Measurements from ENCODE around the gene TACC2. TPM values are rescaled to one million over a fixed set of nuclear protein-coding genes. Genes with fewer than 3 reads are reported as not detected.

The TACC2 gene
- total and polyA plus RNA-seq, 5 donors from 2014 or later = not detected

DNA sequence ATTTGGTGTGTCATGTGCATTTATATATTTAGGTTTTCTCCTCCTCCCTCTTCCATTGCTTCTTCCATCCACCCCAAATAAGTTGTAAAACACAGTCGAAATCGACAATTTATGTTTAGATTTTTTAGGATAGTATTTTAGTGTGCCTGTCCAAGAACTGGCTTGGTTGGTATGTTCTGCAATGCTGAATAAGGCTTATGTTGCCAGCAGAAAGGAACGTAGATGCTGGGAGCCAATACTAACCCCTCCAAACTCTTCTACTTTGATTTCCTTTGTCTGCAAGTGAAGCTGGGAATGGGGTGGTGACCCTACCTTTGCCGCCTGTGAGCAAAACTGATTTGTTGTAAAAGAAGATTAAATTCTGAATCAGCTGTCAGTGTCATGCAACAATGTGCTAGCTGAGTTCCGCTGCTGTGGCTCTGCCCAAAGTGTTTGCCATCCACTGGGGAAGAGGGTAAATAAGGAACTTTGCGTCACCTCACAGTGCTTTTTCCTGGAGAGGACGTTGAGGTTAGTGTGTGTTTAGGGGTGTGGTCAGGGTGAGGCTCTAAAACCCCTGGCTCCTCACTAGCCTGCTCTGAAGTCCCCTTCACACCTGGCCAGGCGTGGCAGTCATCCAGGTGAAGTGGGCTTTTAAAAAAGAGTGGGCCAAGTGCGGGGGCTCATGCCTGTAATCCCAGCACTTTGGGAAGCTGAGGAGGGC is 44.4 kb downstream of the TACC2 start:
- no peaks in the 10 kb centered on the region for H3K36me3 ChIP-seq (ENCODE audit: control insufficient read depth, insufficient read depth, low read length)
- Mint-ChIP-seq H3K27me3 (peaks cover 8% of the 10 kb centered on the region), H3K4me1 (no peaks in the 10 kb centered on the region), H3K36me3 (no peaks in the 10 kb centered on the region), H3K9me3 (peaks cover 0 to 4% (median 0%) of the 10 kb centered on the region in 7 donors), H3K27ac (no peak overlapping the region), H3K4me3 (no peak overlapping the region)
- H3K9me3 ChIP-seq (ENCODE audit: control insufficient read depth in 2 of 2, low read length in 2 of 2) = no peaks in the 10 kb centered on the region
- no peak overlapping the region for H3K4me3 ChIP-seq (ENCODE audit: low read depth, low read length)
- H3K27me3 ChIP-seq (ENCODE audit: control insufficient read depth, insufficient read depth, low read length) = no peaks in the 10 kb centered on the region
- H3K27ac ChIP-seq (ENCODE audit: insufficient read depth, low read length, poor library complexity, severe bottlenecking) = no peak overlapping the region
- no peak for DNase-seq
- H3K4me1 ChIP-seq (ENCODE audit: control insufficient read depth, insufficient read depth, low read length, poor library complexity, severe bottlenecking) = no peaks in the 10 kb centered on the region
- ATAC-seq (ENCODE audit: low read depth in 2 of 2) = no peak

DNA sequence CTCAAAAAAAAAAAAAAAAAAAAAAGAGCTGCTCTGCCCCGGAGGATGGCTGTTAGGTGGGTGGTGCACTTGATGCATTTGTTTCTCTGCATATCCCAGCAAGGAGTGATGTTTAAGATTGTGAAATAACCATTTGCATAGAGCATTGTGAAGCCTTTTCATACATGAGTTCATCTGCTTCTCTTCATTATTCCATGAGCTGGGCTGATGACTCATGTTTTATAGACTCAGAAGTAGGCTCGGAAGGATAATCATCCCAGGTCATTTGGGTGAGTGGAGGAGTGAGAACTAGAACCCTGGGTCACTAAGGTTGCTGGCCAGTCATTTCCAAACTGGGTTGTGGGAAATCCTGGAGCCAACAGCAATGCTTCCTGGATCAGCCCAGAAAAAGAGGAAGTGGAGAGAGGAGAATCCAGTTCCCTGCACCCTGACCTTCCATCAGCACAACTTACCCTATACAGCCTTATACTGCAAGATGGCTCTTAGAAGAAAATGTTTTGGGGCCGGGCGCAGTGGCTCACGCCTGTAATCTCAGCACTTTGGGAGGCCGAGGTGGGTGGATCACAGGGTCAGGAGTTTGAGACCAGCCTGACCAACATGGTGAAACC is 45.3 kb downstream of the TACC2 start:
- DNase-seq (no peak), ATAC-seq (ENCODE audit: low read depth in 2 of 2) (no peak)
- Mint-ChIP-seq H3K9me3 (peaks cover 0 to 4% (median 0%) of the 10 kb centered on the region in 7 donors), H3K27ac (no peak overlapping the region), H3K36me3 (no peaks in the 10 kb centered on the region), H3K27me3 (peaks cover 12% of the 10 kb centered on the region), H3K4me1 (no peaks in the 10 kb centered on the region), H3K4me3 (no peak overlapping the region)
- H3K36me3 ChIP-seq (ENCODE audit: control insufficient read depth, insufficient read depth, low read length) = no peaks in the 10 kb centered on the region
- no peaks in the 10 kb centered on the region for H3K9me3 ChIP-seq (ENCODE audit: control insufficient read depth in 2 of 2, low read length in 2 of 2)
- no peak overlapping the region for H3K4me3 ChIP-seq (ENCODE audit: low read depth, low read length)
- no peak overlapping the region for H3K27ac ChIP-seq (ENCODE audit: insufficient read depth, low read length, poor library complexity, severe bottlenecking)
- no peaks in the 10 kb centered on the region for H3K4me1 ChIP-seq (ENCODE audit: control insufficient read depth, insufficient read depth, low read length, poor library complexity, severe bottlenecking)
- H3K27me3 ChIP-seq (ENCODE audit: control insufficient read depth, insufficient read depth, low read length) = no peaks in the 10 kb centered on the region

- Histone ChIP-seq H3K4me3 (ENCODE audit: low read depth, low read length) (no peak overlapping the region), H3K36me3 (ENCODE audit: control insufficient read depth, insufficient read depth, low read length) (no peaks in the 10 kb centered on the region), H3K9me3 (ENCODE audit: control insufficient read depth in 2 of 2, low read length in 2 of 2) (no peaks in the 10 kb centered on the region), H3K27ac (ENCODE audit: insufficient read depth, low read length, poor library complexity, severe bottlenecking) (no peak overlapping the region), H3K27me3 (ENCODE audit: control insufficient read depth, insufficient read depth, low read length) (no peaks in the 10 kb centered on the region), H3K4me1 (ENCODE audit: control insufficient read depth, insufficient read depth, low read length, poor library complexity, severe bottlenecking) (no peaks in the 10 kb centered on the region)
- Mint-ChIP-seq H3K4me1 (no peaks in the 10 kb centered on the region), H3K27ac (no peak overlapping the region), H3K27me3 (peaks cover 17% of the 10 kb centered on the region), H3K36me3 (no peaks in the 10 kb centered on the region), H3K4me3 (no peak overlapping the region), H3K9me3 (peaks cover 0 to 2% (median 0%) of the 10 kb centered on the region in 7 donors)
- no peak for DNase-seq
- ATAC-seq (ENCODE audit: low read depth in 2 of 2) = no peak
Observed at GRCh38 chr10:122040786-122041185, 51.8 kb downstream of the TACC2 start.

- no peak overlapping the region for H3K27ac ChIP-seq (ENCODE audit: insufficient read depth, low read length, poor library complexity, severe bottlenecking)
- ATAC-seq (ENCODE audit: low read depth in 2 of 2) = no peak
- H3K27me3 ChIP-seq (ENCODE audit: control insufficient read depth, insufficient read depth, low read length) = no peaks in the 10 kb centered on the region
- Mint-ChIP-seq H3K4me3 (no peak overlapping the region), H3K4me1 (no peaks in the 10 kb centered on the region), H3K9me3 (no peaks in the 10 kb centered on the region), H3K36me3 (no peaks in the 10 kb centered on the region), H3K27me3 (peaks cover 13% of the 10 kb centered on the region), H3K27ac (no peak overlapping the region)
- H3K4me3 ChIP-seq (ENCODE audit: low read depth, low read length) = no peak overlapping the region
- no peaks in the 10 kb centered on the region for H3K36me3 ChIP-seq (ENCODE audit: control insufficient read depth, insufficient read depth, low read length)
- DNase-seq = no peak
- no peaks in the 10 kb centered on the region for H3K4me1 ChIP-seq (ENCODE audit: control insufficient read depth, insufficient read depth, low read length, poor library complexity, severe bottlenecking)
- no peaks in the 10 kb centered on the region for H3K9me3 ChIP-seq (ENCODE audit: control insufficient read depth in 2 of 2, low read length in 2 of 2)
Observed at GRCh38 chr10:122042836-122043235, 53.9 kb downstream of the TACC2 start.

GRCh38 chr10:122044045-122044661 is 55.2 kb downstream of the TACC2 start:
- ATAC-seq (ENCODE audit: low read depth in 2 of 2) (no peak), DNase-seq (no peak)
- no peaks in the 10 kb centered on the region for H3K9me3 Mint-ChIP-seq
- no peak overlapping the region for H3K4me3 Mint-ChIP-seq
- no peaks in the 10 kb centered on the region for H3K9me3 ChIP-seq (ENCODE audit: control insufficient read depth in 2 of 2, low read length in 2 of 2)
- no peaks in the 10 kb centered on the region for H3K4me1 ChIP-seq (ENCODE audit: control insufficient read depth, insufficient read depth, low read length, poor library complexity, severe bottlenecking)
- no peaks in the 10 kb centered on the region for H3K4me1 Mint-ChIP-seq
- H3K27me3 Mint-ChIP-seq = peaks cover 11% of the 10 kb centered on the region
- H3K36me3 Mint-ChIP-seq = no peaks in the 10 kb centered on the region
- no peak overlapping the region for H3K27ac Mint-ChIP-seq
- no peaks in the 10 kb centered on the region for H3K36me3 ChIP-seq (ENCODE audit: control insufficient read depth, insufficient read depth, low read length)
- H3K27me3 ChIP-seq (ENCODE audit: control insufficient read depth, insufficient read depth, low read length) = no peaks in the 10 kb centered on the region
- H3K4me3 ChIP-seq (ENCODE audit: low read depth, low read length) = no peak overlapping the region
- no peak overlapping the region for H3K27ac ChIP-seq (ENCODE audit: insufficient read depth, low read length, poor library complexity, severe bottlenecking)

DNA sequence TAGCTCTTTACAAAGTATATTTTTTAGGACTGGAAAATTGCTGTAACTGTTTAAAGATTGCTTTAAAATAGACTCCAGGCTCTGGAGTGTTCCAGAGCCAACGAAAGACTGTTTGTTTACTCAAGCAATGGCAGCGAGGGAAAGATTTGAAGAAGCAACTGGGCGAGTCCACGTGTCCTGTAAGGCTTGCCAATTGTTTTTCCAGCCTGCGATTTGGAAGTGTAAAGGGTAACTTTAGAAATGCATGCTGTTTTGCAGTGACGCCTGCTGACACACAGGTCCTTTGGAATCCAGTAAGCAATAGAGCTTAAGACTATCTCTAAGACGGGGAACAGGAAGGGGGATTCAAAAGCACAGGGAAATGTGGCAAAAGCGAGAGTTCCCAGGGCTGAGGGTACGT is 55.8 kb downstream of the TACC2 start:
- no peak overlapping the region for H3K27ac Mint-ChIP-seq
- H3K4me3 Mint-ChIP-seq = no peak overlapping the region
- no peaks in the 10 kb centered on the region for H3K36me3 Mint-ChIP-seq
- H3K9me3 ChIP-seq (ENCODE audit: control insufficient read depth in 2 of 2, low read length in 2 of 2) = no peaks in the 10 kb centered on the region
- DNase-seq = no peak
- H3K36me3 ChIP-seq (ENCODE audit: control insufficient read depth, insufficient read depth, low read length) = no peaks in the 10 kb centered on the region
- no peaks in the 10 kb centered on the region for H3K4me1 Mint-ChIP-seq
- no peak for ATAC-seq (ENCODE audit: low read depth in 2 of 2)
- no peak overlapping the region for H3K4me3 ChIP-seq (ENCODE audit: low read depth, low read length)
- no peaks in the 10 kb centered on the region for H3K27me3 ChIP-seq (ENCODE audit: control insufficient read depth, insufficient read depth, low read length)
- H3K27me3 Mint-ChIP-seq = peaks cover 8% of the 10 kb centered on the region
- no peak overlapping the region for H3K27ac ChIP-seq (ENCODE audit: insufficient read depth, low read length, poor library complexity, severe bottlenecking)
- no peaks in the 10 kb centered on the region for H3K9me3 Mint-ChIP-seq
- H3K4me1 ChIP-seq (ENCODE audit: control insufficient read depth, insufficient read depth, low read length, poor library complexity, severe bottlenecking) = no peaks in the 10 kb centered on the region

DNA sequence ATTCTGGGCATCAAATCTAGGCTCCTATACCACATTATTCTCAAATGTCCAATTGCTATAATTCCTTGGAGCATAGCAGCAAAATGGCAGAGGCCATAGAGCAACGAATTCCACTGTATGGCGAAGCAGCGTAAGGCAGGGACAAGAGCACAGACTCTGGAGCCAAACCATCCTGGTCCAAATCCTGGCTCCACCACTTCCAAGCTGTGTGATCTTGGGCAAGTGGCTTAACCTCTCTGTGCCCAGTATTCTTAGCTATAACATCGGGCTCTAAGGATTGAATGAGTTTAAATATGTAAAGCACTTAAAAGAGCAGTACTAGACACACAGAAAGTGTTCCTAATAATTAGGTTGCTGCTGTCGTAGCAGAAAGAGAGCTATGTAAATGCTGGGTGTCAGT is 56.2 kb downstream of the TACC2 start:
- H3K4me1 Mint-ChIP-seq = no peaks in the 10 kb centered on the region
- DNase-seq = no peak
- no peak for ATAC-seq (ENCODE audit: low read depth in 2 of 2)
- H3K27me3 Mint-ChIP-seq = peaks cover 10% of the 10 kb centered on the region
- no peaks in the 10 kb centered on the region for H3K36me3 Mint-ChIP-seq
- H3K27ac ChIP-seq (ENCODE audit: insufficient read depth, low read length, poor library complexity, severe bottlenecking) = no peak overlapping the region
- H3K36me3 ChIP-seq (ENCODE audit: control insufficient read depth, insufficient read depth, low read length) = no peaks in the 10 kb centered on the region
- H3K4me1 ChIP-seq (ENCODE audit: control insufficient read depth, insufficient read depth, low read length, poor library complexity, severe bottlenecking) = no peaks in the 10 kb centered on the region
- H3K4me3 Mint-ChIP-seq = no peak overlapping the region
- H3K27ac Mint-ChIP-seq = no peak overlapping the region
- no peaks in the 10 kb centered on the region for H3K27me3 ChIP-seq (ENCODE audit: control insufficient read depth, insufficient read depth, low read length)
- no peaks in the 10 kb centered on the region for H3K9me3 Mint-ChIP-seq
- H3K9me3 ChIP-seq (ENCODE audit: control insufficient read depth in 2 of 2, low read length in 2 of 2) = no peaks in the 10 kb centered on the region
- H3K4me3 ChIP-seq (ENCODE audit: low read depth, low read length) = no peak overlapping the region

DNA sequence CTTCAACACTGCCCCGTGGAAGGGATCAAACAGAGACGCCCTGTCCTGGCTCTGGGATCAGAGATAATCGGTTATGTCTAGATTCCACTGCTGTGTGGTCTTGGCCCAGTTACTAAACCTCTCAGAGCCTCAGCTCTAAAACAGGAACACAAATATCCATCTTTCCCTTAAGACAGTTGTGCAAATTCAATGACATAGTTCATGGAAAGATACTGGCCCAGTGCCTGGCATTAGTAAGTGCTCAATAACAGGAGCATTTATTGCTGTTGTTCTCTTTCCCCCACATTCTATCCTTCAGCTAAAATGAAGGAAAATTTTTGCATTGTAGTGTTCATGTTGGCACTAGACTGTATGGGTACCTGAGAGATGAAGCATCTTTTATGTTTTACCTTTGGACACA is 58.6 kb downstream of the TACC2 start:
- Histone ChIP-seq H3K4me3 (ENCODE audit: low read depth, low read length) (no peak overlapping the region), H3K27ac (ENCODE audit: insufficient read depth, low read length, poor library complexity, severe bottlenecking) (no peak overlapping the region), H3K36me3 (ENCODE audit: control insufficient read depth, insufficient read depth, low read length) (no peaks in the 10 kb centered on the region), H3K9me3 (ENCODE audit: control insufficient read depth in 2 of 2, low read length in 2 of 2) (no peaks in the 10 kb centered on the region), H3K27me3 (ENCODE audit: control insufficient read depth, insufficient read depth, low read length) (no peaks in the 10 kb centered on the region), H3K4me1 (ENCODE audit: control insufficient read depth, insufficient read depth, low read length, poor library complexity, severe bottlenecking) (no peaks in the 10 kb centered on the region)
- no peaks in the 10 kb centered on the region for H3K9me3 Mint-ChIP-seq
- H3K27me3 Mint-ChIP-seq = peaks cover 14% of the 10 kb centered on the region
- no peaks in the 10 kb centered on the region for H3K4me1 Mint-ChIP-seq
- DNase-seq = no peak
- ATAC-seq (ENCODE audit: low read depth in 2 of 2) = no peak
- H3K36me3 Mint-ChIP-seq = no peaks in the 10 kb centered on the region
- no peak overlapping the region for H3K27ac Mint-ChIP-seq
- no peak overlapping the region for H3K4me3 Mint-ChIP-seq
